PC-3 (cell line): ENCODE data around the gene GTPBP2. TPM values are rescaled to one million over a fixed set of nuclear protein-coding genes. Genes with fewer than 3 reads are reported as not detected.
A peak's percentile ranks its signal among the peaks of the same experiment; 100 is the strongest.

ENCODE experiments used
- ATAC-seq: fragments of 200-7000 bp; cut with Tn5 transposase; 2 replicates; pipeline ENCODE4 v1.9.1; 2020; ENCODE audit warnings: mild to moderate bottlenecking, moderate library complexity
- Bru-seq: library from RNA; stranded (reverse); fragments of 400-500 nt; gene quantifications from one replicate; lab custom pipeline; 2021; lab: Mats Ljungman, UMichigan
- BruChase-seq, 2 experiments: library from RNA; stranded (reverse); fragments of 400-500 nt; gene quantifications; one replicate each; lab custom pipeline; 2021; lab: Mats Ljungman, UMichigan
- BruUV-seq: library from RNA; stranded (reverse); fragments of 400-500 nt; replicated peaks from 2 replicates; lab custom pipeline; 2021; lab: Mats Ljungman, UMichigan
- CTCF ChIA-PET: fragments of 300-600 bp; sonication (Branson Sonifier 250); formaldehyde crosslinking; loops from one replicate; lab custom pipeline; 2022; ENCODE audit warnings: antibody characterized with exemption; lab: Charles Lee
- POLR2A ChIA-PET: fragments of 300-600 bp; sonication (Branson Sonifier 250); formaldehyde crosslinking; loops from one replicate; lab custom pipeline; 2022; ENCODE audit warnings: antibody characterized with exemption; ENCODE audit not compliant: unreplicated experiment; lab: Charles Lee
- DNase-seq: peaks from one replicate; pipeline ENCODE4 v3.0.0-alpha.2; 2015
- H2AFZ ChIP-seq: fragments of 300-600 bp; sonication (generic); 2 replicates; pipeline ENCODE4 v1.6.0; 2016; ENCODE audit warnings: antibody characterized with exemption, low read length
- H3F3A ChIP-seq: fragments of 300-600 bp; sonication (generic); one replicate; pipeline ENCODE4 v1.6.0; 2017; ENCODE audit warnings: antibody characterized with exemption, low read length, control low read depth, mild to moderate bottlenecking; ENCODE audit not compliant: unreplicated experiment
- H3K27ac ChIP-seq: fragments of 300-600 bp; sonication (generic); 2 replicates; pipeline ENCODE4 v1.5.1; 2016; ENCODE audit warnings: mild to moderate bottlenecking, low read length
- H3K27me3 ChIP-seq: fragments of 300-600 bp; sonication (generic); 2 replicates; pipeline ENCODE4 v1.6.1; 2016; ENCODE audit warnings: low read length, mixed read lengths
- H3K36me3 ChIP-seq: fragments of 300-600 bp; sonication (generic); 2 replicates; pipeline ENCODE4 v1.6.1; 2016; ENCODE audit warnings: low read depth, mixed run types, low read length, mixed read lengths
- H3K4me1 ChIP-seq: fragments of 300-600 bp; sonication (generic); 2 replicates; pipeline ENCODE4 v1.5.1; 2016; ENCODE audit warnings: low read length; ENCODE audit not compliant: insufficient read depth
- H3K4me2 ChIP-seq: fragments of 300-600 bp; sonication (generic); 2 replicates; pipeline ENCODE4 v1.6.0; 2016; ENCODE audit warnings: low read length
- H3K4me3 ChIP-seq: fragments of 300-600 bp; sonication (generic); 2 replicates; pipeline ENCODE4 v1.5.1; 2016; ENCODE audit warnings: mild to moderate bottlenecking, low read length, mixed read lengths
- H3K79me2 ChIP-seq: fragments of 300-600 bp; sonication (generic); 2 replicates; pipeline ENCODE4 v1.6.1; 2017; ENCODE audit warnings: low read length, mixed read lengths
- H3K9ac ChIP-seq: fragments of 300-600 bp; sonication (generic); 2 replicates; pipeline ENCODE4 v1.6.0; 2016; ENCODE audit warnings: mild to moderate bottlenecking, low read length
- H3K9me2 ChIP-seq: fragments of 300-600 bp; sonication (generic); replicated peaks from 2 replicates; pipeline ENCODE4 v1.6.1; 2016; ENCODE audit warnings: mixed run types, low read length, mixed read lengths
- H3K9me3 ChIP-seq: fragments of 300-600 bp; sonication (generic); 2 replicates; pipeline ENCODE4 v1.6.1; 2016; ENCODE audit warnings: low read length, mixed read lengths
- H4K20me1 ChIP-seq: fragments of 300-600 bp; sonication (generic); 2 replicates; pipeline ENCODE4 v1.6.1; 2016; ENCODE audit warnings: low read length, mixed read lengths
- CTCF ChIP-seq: fragments of 300-600 bp; sonication (generic); conservative IDR thresholded peaks from 2 replicates; pipeline ENCODE4 v1.5.1; 2017; ENCODE audit warnings: antibody characterized with exemption, low read depth, mild to moderate bottlenecking, low read length
- EZH2 ChIP-seq: fragments of 300-600 bp; sonication (generic); IDR thresholded peaks from one replicate; pipeline ENCODE4 v1.6.1; 2017; ENCODE audit warnings: antibody characterized with exemption, mild to moderate bottlenecking, low read length; ENCODE audit not compliant: unreplicated experiment
- EZH2phosphoT487 ChIP-seq: fragments of 300-600 bp; sonication (generic); IDR thresholded peaks from 2 replicates; pipeline ENCODE4 v1.6.1; 2018; ENCODE audit warnings: mild to moderate bottlenecking, antibody characterized with exemption, low read length, borderline replicate concordance
- intact Hi-C: fragments of 100-400 bp; cut with micrococcal nuclease; formaldehyde crosslinking; loops from 2 replicates; pipeline ENCODE4 v1.9.0; 2023
- long read RNA-seq: library from polyadenylated mRNA; unstranded; transcript quantifications from one replicate; pipeline ENCODE4 v2.0.0, GENCODE V29; 2021; ENCODE audit not compliant: unreplicated experiment
- total RNA-seq: library from RNA; depleted of rRNA; stranded (reverse); fragments of >200 nt; gene quantifications from 2 replicates; pipeline ENCODE4 v1.2.3, GENCODE V29; 2014; rRNA removed

The GTPBP2 gene, protein sequence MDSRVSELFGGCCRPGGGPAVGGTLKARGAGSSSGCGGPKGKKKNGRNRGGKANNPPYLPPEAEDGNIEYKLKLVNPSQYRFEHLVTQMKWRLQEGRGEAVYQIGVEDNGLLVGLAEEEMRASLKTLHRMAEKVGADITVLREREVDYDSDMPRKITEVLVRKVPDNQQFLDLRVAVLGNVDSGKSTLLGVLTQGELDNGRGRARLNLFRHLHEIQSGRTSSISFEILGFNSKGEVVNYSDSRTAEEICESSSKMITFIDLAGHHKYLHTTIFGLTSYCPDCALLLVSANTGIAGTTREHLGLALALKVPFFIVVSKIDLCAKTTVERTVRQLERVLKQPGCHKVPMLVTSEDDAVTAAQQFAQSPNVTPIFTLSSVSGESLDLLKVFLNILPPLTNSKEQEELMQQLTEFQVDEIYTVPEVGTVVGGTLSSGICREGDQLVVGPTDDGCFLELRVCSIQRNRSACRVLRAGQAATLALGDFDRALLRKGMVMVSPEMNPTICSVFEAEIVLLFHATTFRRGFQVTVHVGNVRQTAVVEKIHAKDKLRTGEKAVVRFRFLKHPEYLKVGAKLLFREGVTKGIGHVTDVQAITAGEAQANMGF
- 38.1 and 47.6 TPM in 2 replicates for total RNA-seq
- Bru-seq, nascent RNA = percentile 96 among the genes with signal in this experiment
- BruChase-seq, experiment 1, labeled RNA remaining after a 6-hour chase = percentile 93 among the genes with signal in this experiment
- BruChase-seq, experiment 2, labeled RNA remaining after a 2-hour chase = percentile 97 among the genes with signal in this experiment
- long read RNA-seq, transcript GTPBP2-201 (12 exons, 2,830 nt) = minor isoform, 6 of 95 reads
- long read RNA-seq, transcript GTPBP2-202 (12 exons, 2,933 nt) = major isoform, 24 of 95 reads
- long read RNA-seq, partial matches to known transcripts = 46 of 95 reads
- long read RNA-seq, other reads (novel, unspliced or antisense) = 18 of 95 reads

DNA sequence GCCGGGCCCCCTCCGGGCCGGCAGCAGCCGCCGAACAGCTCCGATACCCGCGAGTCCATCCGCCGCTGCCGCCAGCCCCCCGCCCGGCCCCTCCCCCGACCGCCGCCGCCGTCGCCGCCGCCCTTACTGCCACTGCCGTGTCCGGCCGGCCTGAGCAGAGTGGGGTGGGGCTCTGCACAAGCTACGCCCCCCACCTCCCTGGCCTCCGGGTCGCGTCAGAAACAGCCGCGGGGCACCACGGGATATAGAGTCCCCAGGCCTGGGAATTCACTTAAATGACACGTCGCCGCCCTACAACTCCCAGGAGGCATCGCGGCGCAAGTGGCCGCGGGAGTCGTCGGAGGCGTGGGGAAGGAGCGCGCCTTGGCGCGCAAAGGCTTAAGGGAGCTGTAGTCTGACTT lies at the start of gene GTPBP2:
TSS of gene GTPBP2 (minus strand) at position 161 of the 401 bp plus-strand sequence. CDS start at position 59, 102 bp downstream.
- H3K4me3 ChIP-seq = peak within 1 kb of the TSS; percentile 100
- H3K27me3 ChIP-seq = no peaks in the 10 kb centered on the region
- TF ChIP-seq EZH2phosphoT487 = no peak
- no peak for TF ChIP-seq EZH2
- TF ChIP-seq CTCF = no peak
- H3K36me3 ChIP-seq = peaks cover 22% of the 10 kb centered on the region
- peaks cover 31% of the 10 kb centered on the region for H3K79me2 ChIP-seq
- H4K20me1 ChIP-seq = no peaks in the 10 kb centered on the region
- intact Hi-C loops = no loop called here
- peaks cover 27% of the 10 kb centered on the region for H3K4me1 ChIP-seq
- H3K27ac ChIP-seq = peak within 1 kb of the TSS; percentile 85
- peak; percentile 85 for ATAC-seq
- BruUV-seq = no TSS peak
- H3K9ac ChIP-seq = peak within 1 kb of the TSS; percentile 92
- H3F3A ChIP-seq = no peaks in the 10 kb centered on the region
- no peaks in the 10 kb centered on the region for H3K9me2 ChIP-seq
- POLR2A ChIA-PET = interaction anchor here (0.6 to 0.9 kb wide), 6 partner anchors 37 to 1314 kb away, joined by 3 to 11 read pairs (median 4); partner anchors contain the start of genes POLH, VEGFA and XPO5
- peak; percentile 99 for DNase-seq
- H3K4me2 ChIP-seq = peak within 1 kb of the TSS; percentile 100
- no peaks in the 10 kb centered on the region for H3K9me3 ChIP-seq
- H2AFZ ChIP-seq = peak within 1 kb of the TSS; percentile 97
- CTCF ChIA-PET = interaction anchor here (0.6 to 0.9 kb wide), 2 partner anchors 21 to 146 kb away, joined by 3 to 6 read pairs; no protein-coding TSS in a partner anchor

GRCh38 chr6:43678341-43678740 lies 49.3 kb upstream of the GTPBP2 start:
- H3K9me2 ChIP-seq = no peaks in the 10 kb centered on the region
- DNase-seq = no peak
- H3K36me3 ChIP-seq = peaks cover 62% of the 10 kb centered on the region
- POLR2A ChIA-PET = no interaction called here
- H3K4me1 ChIP-seq = no peaks in the 10 kb centered on the region
- no TSS peak for BruUV-seq
- peaks cover 28% of the 10 kb centered on the region for H3K79me2 ChIP-seq
- no peak overlapping the region for H3K4me3 ChIP-seq
- no peaks in the 10 kb centered on the region for H3K9me3 ChIP-seq
- CTCF ChIA-PET = no interaction called here
- no peak overlapping the region for H2AFZ ChIP-seq
- no peak overlapping the region for H3K4me2 ChIP-seq
- H3K9ac ChIP-seq = no peak overlapping the region
- TF ChIP-seq CTCF (no peak), EZH2 (no peak), EZH2phosphoT487 (no peak)
- no peak overlapping the region for H3K27ac ChIP-seq
- H3F3A ChIP-seq = no peaks in the 10 kb centered on the region
- H4K20me1 ChIP-seq = peaks cover 3% of the 10 kb centered on the region; the same call in 1 of the 2 replicates
- intact Hi-C loops = no loop called here
- no peaks in the 10 kb centered on the region for H3K27me3 ChIP-seq
- ATAC-seq = no peak
